ENCODE results near the gene LHFPL3.

The LHFPL3 gene

GRCh38 chr7:104775531-104775930 lies 447.1 kb downstream of the LHFPL3 start:
- H3K4me3 ChIP-seq (ENCODE audit: low read length) = no peak overlapping the region
- no peak for DNase-seq (ENCODE audit: low read depth, low spot score)

DNA sequence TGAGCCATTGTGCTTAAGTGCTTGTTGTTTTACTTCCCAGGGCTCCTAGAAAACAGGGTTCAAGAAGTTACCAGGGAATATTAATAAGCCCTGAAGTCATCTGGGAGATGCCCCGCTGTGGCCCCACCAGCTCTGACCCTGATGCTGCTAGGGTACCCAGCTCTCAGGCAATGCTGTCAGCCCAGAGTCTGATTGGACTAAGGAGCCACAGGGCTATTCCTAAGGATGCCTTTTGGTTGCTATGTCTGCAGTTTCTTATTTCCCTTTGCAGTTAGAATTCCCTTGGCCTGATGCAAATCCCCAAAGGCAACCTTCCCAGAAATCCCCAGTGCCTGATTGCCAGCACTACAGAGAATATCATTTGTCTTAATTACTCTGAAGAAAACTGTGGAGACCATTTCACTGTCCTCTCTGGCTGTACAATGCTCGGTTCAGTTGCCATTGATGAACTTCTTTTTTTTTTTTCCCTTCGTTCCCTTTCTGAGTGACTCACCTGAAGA lies 448.9 kb downstream of the LHFPL3 start:
- no peak for DNase-seq (ENCODE audit: low read depth, low spot score)
- no peak overlapping the region for H3K4me3 ChIP-seq (ENCODE audit: low read length)

DNA sequence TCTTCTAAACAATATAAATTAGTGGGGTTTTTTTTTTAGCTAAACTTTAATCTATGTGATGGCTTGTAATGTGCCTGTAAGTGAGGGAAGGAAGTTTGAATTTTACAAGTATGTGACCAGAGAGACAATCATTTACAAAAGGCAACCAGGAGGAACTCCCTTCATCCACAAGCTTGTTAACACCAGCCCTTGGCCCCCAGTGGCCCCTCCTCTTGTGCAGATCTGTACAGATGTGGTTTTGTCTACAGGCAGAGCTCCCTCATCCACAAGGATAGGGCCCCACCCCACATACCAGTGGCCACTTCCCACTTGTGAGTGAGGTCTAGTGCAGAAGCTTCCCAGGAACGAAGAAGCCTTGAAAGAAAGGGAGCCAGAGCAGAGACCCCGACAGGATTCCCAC lies 451.5 kb downstream of the LHFPL3 start:
- no peak overlapping the region for H3K4me3 ChIP-seq (ENCODE audit: low read length)
- no peak for DNase-seq (ENCODE audit: low read depth, low spot score)

GRCh38 chr7:104784686-104785085 lies 456.3 kb downstream of the LHFPL3 start:
- H3K4me3 ChIP-seq (ENCODE audit: low read length) = no peak overlapping the region
- no peak for DNase-seq (ENCODE audit: low read depth, low spot score)

DNA sequence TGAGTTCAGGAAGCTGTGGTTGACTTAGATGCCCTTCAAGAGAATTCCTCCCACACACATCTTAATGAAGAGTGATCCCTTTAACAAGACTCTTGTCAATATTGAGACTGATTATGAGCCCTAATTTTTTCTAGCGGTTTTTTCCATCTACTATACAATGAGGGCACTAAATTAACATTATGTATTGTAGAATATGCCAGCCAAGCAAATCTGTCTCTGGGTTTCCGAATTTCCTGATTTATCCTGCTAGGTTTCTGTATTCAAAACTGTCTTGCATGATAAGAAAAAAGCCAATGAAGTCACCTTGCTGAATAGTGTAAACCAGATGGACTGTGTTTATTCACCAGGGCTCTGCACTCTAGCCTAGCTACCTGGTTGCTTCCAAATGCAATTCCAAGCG lies 461.4 kb downstream of the LHFPL3 start:
- no peak for DNase-seq (ENCODE audit: low read depth, low spot score)
- no peak overlapping the region for H3K4me3 ChIP-seq (ENCODE audit: low read length)

DNA sequence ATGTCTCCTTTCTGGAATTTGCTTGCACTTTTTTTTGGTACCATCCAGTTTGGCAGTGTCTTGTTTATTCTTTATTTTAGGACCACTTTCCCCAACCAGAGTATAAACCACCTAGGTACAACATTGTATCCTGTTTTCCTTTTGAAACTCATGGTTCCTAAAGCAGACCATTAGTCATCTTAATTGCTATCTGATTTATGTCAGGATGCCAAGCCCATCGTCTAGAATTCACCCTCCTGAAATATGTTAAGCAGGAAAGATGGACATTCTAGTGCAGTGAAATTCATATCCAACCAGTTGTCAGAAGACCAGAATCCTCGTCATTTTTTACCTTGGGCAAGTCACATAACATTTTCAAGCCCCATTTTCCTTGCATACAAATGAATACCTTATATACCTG lies 462.0 kb downstream of the LHFPL3 start:
- no peak for DNase-seq (ENCODE audit: low read depth, low spot score)
- no peak overlapping the region for H3K4me3 ChIP-seq (ENCODE audit: low read length)

DNA sequence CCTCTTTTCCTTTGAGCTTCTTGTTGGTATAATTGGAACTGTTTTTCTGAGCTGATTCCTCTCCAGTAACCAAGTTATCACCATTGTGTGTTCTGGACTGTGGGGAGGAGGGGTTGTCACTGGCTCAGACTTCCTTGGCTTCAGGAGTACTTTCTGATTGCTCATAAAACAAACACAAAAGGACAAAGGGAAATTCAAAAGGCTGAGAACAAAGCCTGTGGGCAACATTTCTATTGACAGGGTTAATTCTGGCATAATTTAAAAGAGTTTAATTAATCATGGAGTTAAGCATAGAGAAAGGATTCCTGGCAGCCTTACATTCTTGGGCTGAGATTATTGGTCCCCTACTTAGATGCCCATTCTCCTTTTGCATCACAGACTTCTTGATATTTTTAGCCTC lies 462.7 kb downstream of the LHFPL3 start:
- no peak for DNase-seq (ENCODE audit: low read depth, low spot score)
- H3K4me3 ChIP-seq (ENCODE audit: low read length) = no peak overlapping the region

GRCh38 chr7:104793066-104793465 lies 464.7 kb downstream of the LHFPL3 start:
- no peak overlapping the region for H3K4me3 ChIP-seq (ENCODE audit: low read length)
- no peak for DNase-seq (ENCODE audit: low read depth, low spot score)

- H3K4me3 ChIP-seq (ENCODE audit: low read length) = no peak overlapping the region
- DNase-seq (ENCODE audit: low read depth, low spot score) = no peak
Measured at GRCh38 chr7:104794154-104794553, 465.8 kb downstream of the LHFPL3 start.

DNA sequence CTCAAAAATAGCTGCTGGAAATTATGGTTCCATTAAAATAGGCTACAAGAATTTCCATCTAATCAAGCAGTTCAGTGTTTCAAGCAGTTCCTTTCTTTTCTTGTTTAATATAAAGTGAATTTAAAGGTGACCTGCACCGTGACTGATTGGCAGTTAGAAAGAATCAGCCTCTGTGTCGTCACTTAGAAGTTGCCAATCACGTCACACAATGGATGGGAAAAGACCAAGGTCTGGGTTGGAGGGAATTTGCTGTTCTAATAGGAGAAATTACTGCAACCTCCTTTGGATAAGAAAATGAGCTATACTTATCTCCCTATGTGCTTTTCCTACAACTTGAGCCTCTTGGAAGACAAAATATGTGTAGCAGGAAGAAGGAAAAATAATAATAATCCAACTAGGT lies 466.2 kb downstream of the LHFPL3 start:
- H3K4me3 ChIP-seq (ENCODE audit: low read length) = no peak overlapping the region
- no peak for DNase-seq (ENCODE audit: low read depth, low spot score)

DNA sequence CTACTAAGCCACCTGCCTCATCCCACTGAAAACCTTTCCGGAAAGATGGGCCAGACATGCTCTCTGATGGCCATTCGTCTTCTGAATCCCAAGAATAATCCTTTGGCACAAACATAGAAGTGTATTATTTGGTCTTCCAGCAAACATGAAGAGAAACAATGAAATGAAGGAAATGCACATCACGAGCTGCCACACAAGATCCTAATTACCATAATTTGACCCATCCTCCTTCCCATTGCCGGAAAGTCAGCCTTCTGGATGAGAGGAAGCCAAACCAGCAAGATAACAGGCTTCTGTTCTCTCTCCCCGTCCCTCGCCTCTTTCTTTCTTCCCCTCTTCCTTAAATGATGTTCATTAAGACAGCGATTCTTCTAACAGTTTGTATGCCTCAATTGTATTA lies 466.7 kb downstream of the LHFPL3 start:
- no peak overlapping the region for H3K4me3 ChIP-seq (ENCODE audit: low read length)
- no peak for DNase-seq (ENCODE audit: low read depth, low spot score)

DNA sequence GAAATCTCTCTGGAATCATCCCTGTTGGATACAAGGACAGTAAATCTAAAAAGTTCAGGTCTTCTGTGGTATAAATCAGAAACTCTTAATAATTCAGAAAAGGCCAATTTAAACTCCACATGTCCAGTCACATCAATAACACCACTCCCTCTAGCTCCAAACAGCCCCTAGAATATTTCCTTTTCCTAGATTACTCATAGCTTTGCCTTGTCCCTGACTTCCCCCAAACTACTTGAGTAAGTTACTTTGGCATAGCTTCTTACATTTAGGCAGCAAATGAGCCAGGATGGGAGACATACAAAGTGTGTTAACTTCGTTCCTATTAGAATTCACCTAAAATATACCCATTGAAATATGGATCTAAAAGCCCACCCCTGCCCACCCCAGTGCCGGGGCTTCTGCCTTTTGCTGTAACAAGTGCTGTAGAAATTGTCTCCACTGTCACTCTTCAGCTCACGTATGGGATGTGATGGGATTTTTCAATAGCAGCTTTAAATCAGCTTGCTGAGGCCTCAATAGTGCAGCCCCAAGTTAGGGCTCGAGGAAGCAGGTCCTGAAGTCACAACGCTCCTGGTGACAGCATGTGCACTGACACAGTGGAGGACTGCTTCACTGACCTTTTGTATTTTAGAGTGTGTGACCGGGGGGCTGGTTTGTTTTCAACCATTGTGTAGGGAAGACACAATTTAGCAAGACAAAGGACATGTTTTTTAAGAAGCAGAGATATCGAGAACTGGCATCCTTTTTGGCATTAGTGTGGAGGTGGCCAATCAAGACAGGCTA lies 467.4 kb downstream of the LHFPL3 start:
- H3K4me3 ChIP-seq (ENCODE audit: low read length) = no peak overlapping the region
- DNase-seq (ENCODE audit: low read depth, low spot score) = no peak

GRCh38 chr7:104800307-104800706 lies 471.9 kb downstream of the LHFPL3 start:
- DNase-seq (ENCODE audit: low read depth, low spot score) = no peak
- no peak overlapping the region for H3K4me3 ChIP-seq (ENCODE audit: low read length)

DNA sequence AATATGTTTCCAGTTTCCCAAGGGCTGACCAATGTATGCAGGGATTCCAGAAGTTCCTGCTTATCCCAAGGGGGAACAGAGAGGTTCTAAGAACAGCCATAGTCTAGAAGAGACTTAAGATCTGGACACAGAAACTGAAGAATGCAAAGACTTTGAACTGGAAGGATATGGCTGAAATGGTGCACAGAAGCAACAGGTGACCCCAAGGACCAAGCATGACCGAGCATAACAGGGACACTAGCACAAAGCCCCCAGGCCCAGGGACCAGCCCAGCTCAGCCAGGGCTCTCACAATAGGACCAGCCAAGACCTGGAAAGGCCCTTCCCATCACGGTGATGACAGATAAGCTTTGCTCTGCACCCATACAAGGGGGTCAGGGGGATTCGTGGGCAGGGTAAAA lies 472.6 kb downstream of the LHFPL3 start:
- DNase-seq (ENCODE audit: low read depth, low spot score) = no peak
- no peak overlapping the region for H3K4me3 ChIP-seq (ENCODE audit: low read length)

GRCh38 chr7:104803931-104804330 lies 475.5 kb downstream of the LHFPL3 start:
- DNase-seq (ENCODE audit: low read depth, low spot score) = no peak
- no peak overlapping the region for H3K4me3 ChIP-seq (ENCODE audit: low read length)

DNA sequence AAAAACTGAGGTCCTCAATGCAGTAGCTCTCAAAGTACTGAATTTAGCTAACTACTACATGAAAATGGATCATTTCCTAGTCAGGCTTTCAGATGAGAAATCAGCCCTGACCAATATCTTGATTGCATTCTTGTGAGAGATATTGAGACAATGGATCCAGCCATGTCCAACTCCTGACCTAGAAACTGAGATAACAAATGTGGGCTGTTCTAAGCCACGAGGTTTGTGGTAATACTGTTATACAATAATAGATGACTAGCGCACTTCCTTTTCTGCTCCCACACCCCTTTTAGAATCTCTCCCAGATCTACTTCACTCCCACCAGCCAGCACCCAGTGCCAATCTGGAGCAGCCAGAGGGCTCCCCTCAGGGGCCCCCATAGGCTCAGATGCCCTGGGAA lies 476.3 kb downstream of the LHFPL3 start:
- H3K4me3 ChIP-seq (ENCODE audit: low read length) = no peak overlapping the region
- no peak for DNase-seq (ENCODE audit: low read depth, low spot score)

DNA sequence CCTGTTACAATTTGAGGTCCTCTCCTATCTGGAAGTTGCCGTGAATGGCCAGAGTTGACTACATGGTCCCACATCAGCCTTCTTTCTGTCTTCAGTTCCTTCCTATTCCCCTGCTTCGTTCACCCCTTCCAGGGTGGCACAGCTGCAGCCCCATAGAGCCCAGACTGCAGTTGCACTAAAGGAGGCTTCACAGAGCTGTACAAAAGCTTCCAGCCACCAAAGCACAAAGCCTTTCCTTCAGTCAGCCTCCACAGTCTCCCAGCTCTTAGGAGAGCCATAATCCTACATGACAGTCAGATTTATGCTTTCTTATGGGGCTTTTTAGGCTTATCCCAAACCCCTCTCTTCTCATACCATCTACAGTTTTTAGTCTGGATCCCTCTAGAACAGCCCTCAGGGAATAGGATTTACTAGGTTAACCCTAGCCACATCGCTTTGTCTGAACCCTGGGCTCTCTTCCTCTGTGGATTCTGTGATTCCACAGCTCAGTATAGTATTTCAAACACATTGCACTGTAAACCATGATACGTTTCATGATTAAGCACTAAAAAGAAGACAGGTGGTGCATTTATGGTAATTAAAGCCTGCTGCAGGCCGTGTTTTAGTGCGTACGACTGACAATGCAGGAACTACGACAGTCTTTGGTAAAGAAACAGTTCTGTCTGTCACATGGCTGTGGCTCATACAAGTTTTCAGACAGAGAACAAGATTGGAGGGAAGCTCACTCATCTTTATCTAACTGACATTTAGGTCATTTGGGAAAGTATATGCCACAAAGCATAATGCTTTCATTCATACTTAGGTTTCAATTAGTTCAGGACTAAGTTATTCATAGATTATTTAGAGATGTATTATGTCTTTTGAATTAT lies 477.3 kb downstream of the LHFPL3 start:
- H3K4me3 ChIP-seq (ENCODE audit: low read length) = no peak overlapping the region
- no peak for DNase-seq (ENCODE audit: low read depth, low spot score)

DNA sequence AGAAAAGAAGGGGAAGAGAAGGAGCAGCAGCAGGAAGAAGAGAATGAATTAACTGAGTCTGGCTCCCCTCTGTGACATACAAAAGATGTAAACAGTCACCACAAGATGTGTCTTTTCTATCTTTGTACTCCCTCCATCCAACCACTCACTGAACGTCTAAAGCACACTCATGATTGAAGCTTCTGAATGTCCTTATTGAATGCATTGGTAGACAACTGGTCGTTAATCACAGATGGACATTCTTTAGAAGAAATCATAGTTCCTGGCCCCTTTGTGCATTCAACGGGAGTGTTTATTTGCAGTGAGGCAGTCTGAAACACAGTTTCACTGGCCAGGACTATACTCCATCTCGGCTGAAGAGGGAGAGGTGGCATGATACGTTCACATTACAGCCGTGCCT lies 479.3 kb downstream of the LHFPL3 start:
- no peak overlapping the region for H3K4me3 ChIP-seq (ENCODE audit: low read length)
- no peak for DNase-seq (ENCODE audit: low read depth, low spot score)

DNA sequence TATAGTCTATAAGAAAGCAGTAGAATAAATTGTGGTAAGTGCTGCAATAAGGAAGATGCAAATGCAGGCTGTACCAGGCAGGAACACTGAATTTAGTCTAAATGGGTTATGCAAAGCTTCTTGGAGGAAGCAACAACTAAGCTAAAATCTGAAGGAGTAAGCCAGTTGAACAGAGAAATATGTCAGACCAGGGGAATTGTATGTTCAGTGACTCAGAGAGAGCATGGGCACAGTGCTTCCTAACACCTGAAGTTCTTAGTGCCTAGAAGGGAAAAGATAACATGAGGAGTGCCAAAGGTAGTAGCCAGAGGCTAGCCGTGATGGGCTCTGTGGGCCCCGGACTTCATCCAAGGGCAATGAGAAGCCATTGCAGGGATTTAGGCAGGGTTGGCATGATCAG lies 481.5 kb downstream of the LHFPL3 start:
- no peak for DNase-seq (ENCODE audit: low read depth, low spot score)
- no peak overlapping the region for H3K4me3 ChIP-seq (ENCODE audit: low read length)

DNA sequence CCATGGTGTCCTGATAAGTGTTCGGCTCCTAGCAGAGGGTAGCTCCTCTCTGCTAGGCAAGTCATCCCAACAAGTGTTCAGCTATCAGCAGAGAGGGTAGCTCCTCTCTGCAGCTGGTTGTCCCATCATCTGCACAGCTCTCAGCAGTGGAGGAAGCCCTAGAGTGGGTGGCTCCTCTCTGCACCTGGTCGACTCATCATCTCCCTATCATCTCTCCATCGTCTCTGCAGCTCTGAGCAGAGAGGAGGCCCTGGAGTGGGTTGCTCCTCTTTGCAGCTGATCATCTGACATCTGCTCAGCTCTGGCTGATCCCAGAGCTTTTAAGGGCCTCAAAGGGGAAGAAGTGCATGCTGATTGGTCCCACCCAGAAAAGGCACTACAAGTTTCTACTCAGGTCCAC lies 485.7 kb downstream of the LHFPL3 start:
- no peak for DNase-seq (ENCODE audit: low read depth, low spot score)
- H3K4me3 ChIP-seq (ENCODE audit: low read length) = no peak overlapping the region
